DOHH2 (cell line): ENCODE measurements around the gene ST8SIA2.

Experiments used
- CTCF ChIP-seq: fragments of 200-600 bp; sonication (generic); IDR thresholded peaks from one replicate; pipeline ENCODE4 v1.5.1; 2014; ENCODE audit warnings: antibody characterized with exemption, mild to moderate bottlenecking, low read depth, low read length; ENCODE audit not compliant: poor library complexity, severe bottlenecking
- EZH2phosphoT487 ChIP-seq: fragments of 200-600 bp; sonication (generic); IDR thresholded peaks from 2 replicates; pipeline ENCODE4 v1.6.1; 2017; ENCODE audit warnings: borderline replicate concordance, mild to moderate bottlenecking, antibody characterized with exemption, low read length, moderate library complexity, mixed read lengths

- TF ChIP-seq CTCF (no peak), EZH2phosphoT487 (no peak)
Observed at GRCh38 chr15:92443381-92443780, 49.7 kb downstream of the ST8SIA2 start.
